ENCODE results near the gene BOLA1.
"Not testable (repeated sequence)": the region's sequence is repeated elsewhere in the genome, so short reads cannot be mapped to it uniquely, and the experiment has no call there.

Gene BOLA1, protein sequence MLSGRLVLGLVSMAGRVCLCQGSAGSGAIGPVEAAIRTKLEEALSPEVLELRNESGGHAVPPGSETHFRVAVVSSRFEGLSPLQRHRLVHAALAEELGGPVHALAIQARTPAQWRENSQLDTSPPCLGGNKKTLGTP

GRCh38 chr1:149899460-149900284 is at the start of gene BOLA1:
BOLA1 (plus strand) TSS chr1:149899568; CDS start chr1:149900060, 492 bp downstream.
- TF ChIP-seq POLR2A (IDR thresholded peaks at IDR 0.05; ENCODE audit: low read length) (peak; percentile 91), GATA1 (IDR thresholded peaks at IDR 0.05; ENCODE audit: low read depth, low read length) (no peak)
- DNase-seq = peak; percentile 91

DNA sequence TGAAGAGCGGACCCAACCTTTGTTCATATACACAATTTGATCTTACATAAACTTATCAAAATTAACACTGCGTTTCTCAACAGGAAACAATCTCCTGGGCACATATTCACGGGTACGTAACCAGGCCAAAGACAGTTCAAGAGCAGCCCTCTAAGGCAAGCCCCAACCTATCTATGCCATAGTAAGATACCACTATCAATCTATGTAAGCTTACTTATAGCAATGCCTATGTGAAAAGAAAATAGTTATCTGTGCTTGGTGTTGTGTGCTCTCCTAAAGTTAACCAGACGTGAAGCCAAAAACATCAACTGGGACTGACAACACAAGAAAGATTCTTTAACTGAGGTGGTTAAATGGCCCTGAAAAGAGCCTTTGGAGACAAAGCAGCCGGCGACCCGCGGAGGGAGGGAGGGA is 49.4 kb upstream of the BOLA1 start:
- TF ChIP-seq GATA1 (IDR thresholded peaks at IDR 0.05; ENCODE audit: low read depth, low read length) (no peak), POLR2A (IDR thresholded peaks at IDR 0.05; ENCODE audit: low read length) (peak; percentile 68)
- DNase-seq = peak in 1 of 2 experiments; percentile 76

- not testable (repeated sequence) for DNase-seq
Observed at GRCh38 chr1:149850732-149851345, 48.5 kb upstream of the BOLA1 start.

- DNase-seq = not testable (repeated sequence)
Observed at GRCh38 chr1:149851585-149852213, 47.7 kb upstream of the BOLA1 start.

- DNase-seq = not testable (repeated sequence)
Observed at GRCh38 chr1:149852263-149852662, 47.1 kb upstream of the BOLA1 start.

GRCh38 chr1:149860271-149860670 is 39.1 kb upstream of the BOLA1 start:
- DNase-seq = not testable (repeated sequence)

DNA sequence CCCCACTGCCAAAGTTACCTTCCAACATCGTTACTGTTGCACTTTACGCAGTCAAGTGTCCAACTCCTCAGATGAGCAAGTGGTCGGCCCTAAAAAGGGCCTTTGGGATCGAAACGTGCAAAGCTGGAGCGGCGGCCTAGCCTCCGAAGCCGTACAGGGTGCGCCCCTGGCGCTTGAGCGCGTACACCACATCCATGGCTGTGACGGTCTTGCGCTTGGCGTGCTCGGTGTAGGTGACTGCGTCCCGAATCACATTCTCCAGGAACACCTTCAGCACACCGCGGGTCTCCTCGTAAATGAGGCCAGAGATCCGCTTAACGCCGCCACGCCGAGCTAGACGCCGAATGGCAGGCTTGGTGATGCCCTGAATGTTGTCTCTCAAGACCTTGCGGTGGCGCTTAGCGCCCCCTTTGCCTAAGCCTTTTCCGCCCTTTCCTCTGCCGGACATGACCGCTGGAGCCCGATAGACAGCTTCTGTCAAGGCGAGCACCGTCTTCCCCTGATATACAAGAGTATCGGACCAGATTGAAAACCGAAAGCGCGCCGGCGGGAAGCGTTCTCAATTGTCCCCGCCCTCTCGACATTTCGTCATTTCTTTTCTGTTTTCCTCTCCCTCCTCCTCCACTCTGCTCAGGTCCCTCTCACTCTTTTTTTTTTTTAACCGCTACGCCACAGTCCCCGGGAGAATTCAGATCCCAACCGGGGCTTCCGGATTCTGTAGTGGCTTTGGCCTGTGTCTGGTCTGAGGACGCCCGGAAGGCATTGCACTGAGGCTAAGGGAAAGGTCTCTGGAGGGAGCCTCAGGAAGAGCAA is 38.5 kb upstream of the BOLA1 start:
- not testable (repeated sequence) for DNase-seq

DNA sequence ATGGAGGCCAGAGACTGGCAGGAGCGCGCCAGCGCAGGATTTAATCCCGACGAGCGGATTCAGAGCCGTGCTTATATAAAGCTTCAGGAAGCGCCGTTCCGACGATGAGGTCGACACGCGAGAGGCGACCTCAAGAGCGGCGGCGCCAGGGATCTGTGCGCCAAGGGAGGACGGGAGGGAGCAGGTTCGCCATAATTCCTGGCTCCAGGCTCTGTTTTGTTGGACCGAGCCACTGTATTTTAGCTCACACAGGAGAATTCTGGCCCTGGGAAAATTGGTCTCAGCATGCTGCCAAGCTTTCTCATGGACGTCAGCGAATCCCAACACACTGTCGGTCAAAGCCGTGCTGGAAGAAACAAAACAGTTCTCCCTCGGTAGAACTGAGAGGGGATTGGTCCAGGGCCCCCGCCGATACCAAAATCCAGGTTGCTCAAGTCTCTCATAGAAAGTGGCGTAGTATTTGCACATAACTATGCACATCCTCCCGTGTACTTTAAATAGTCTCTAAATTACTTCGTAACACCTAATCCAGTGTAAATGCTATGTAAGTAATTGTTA is 37.8 kb upstream of the BOLA1 start:
- not testable (repeated sequence) for DNase-seq

DNA sequence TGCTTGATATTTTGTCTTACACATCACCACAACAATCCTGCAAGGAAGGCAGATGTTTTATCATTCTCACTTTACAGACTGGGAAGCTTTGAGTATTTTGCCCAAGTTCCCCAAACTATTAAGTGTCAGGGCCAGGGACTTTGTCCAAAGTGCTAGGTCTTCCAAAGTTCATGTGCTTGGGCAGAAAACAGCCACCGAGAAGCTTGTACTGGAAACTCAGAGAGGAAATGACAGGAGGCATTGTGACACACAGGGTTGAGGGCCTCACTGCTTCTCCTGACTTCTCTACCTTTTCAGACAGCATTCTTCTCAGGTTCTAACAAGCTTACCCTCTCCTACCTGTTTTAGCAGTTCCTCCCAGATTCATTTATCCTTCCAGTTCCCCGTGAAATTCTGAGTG is 32.5 kb upstream of the BOLA1 start:
- not testable (repeated sequence) for DNase-seq

DNA sequence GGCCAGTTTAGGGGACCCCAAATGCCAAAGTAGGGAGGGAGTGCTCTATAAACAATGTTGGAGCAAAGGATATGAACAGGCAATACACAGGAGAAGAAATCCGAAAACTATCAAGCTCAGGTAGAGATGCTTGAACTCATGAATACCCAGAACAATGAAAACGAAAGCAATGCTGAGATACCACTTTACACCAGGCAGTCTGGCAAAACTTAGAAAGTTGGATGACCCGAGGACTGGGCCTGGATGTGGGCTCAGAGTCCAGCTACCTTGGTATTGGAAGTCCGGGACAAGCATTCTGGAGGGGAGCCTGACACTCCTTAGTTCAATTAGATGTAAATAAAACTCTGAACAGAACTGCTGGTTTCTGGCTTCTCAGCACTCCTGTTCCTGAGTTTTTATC is 26.3 kb upstream of the BOLA1 start:
- DNase-seq = not testable (repeated sequence)

GRCh38 chr1:149877211-149877946 is 22.0 kb upstream of the BOLA1 start:
- TF ChIP-seq GATA1 (IDR thresholded peaks at IDR 0.05; ENCODE audit: low read depth, low read length) (no peak), POLR2A (IDR thresholded peaks at IDR 0.05; ENCODE audit: low read length) (no peak)
- peak in 1 of 2 experiments; percentile 54 for DNase-seq

GRCh38 chr1:149879556-149879955 is 19.8 kb upstream of the BOLA1 start:
- TF ChIP-seq GATA1 (IDR thresholded peaks at IDR 0.05; ENCODE audit: low read depth, low read length) (no peak), POLR2A (IDR thresholded peaks at IDR 0.05; ENCODE audit: low read length) (no peak)
- no peak for DNase-seq

- no peak for TF ChIP-seq GATA1 (IDR thresholded peaks at IDR 0.05; ENCODE audit: low read depth, low read length)
- no peak for TF ChIP-seq POLR2A (IDR thresholded peaks at IDR 0.05; ENCODE audit: low read length)
- DNase-seq = no peak
Observed at GRCh38 chr1:149881876-149882275, 17.5 kb upstream of the BOLA1 start.

Data from erythroblast (primary cell).